HEK293 (cell line): ENCODE data around the gene GPRASP3.

Experiments used
- CTCF ChIA-PET: fragments of 350-600 bp; formaldehyde crosslinking; extraction: SDS; loops from one replicate; lab custom pipeline; 2021; ENCODE audit warnings: antibody characterized with exemption; lab: Yijun Ruan, JAX
- POLR2A ChIA-PET: fragments of 300-600 bp; formaldehyde crosslinking; extraction: SDS; loops from one replicate; lab custom pipeline; 2020; ENCODE audit warnings: antibody characterized with exemption, inconsistent platforms; lab: Yijun Ruan, JAX
- H3K27ac ChIP-seq: fragments of 200-500 bp; sonication (Bioruptor generic); 2 replicates; pipeline ENCODE4 v1.5.1; 2014; ENCODE audit warnings: low read depth, low read length, control low read depth, inconsistent platforms; ENCODE audit errors: extremely low read depth
- H3K36me3 ChIP-seq, 2 experiments: fragments of 200-500 bp in 1 of 2; sonication (Bioruptor generic) in 1 of 2; 1 replicate in 1 of 2; 2 replicates in 1 of 2; pipeline ENCODE4 v1.5.1; 2014 to 2017; ENCODE audit warnings: inconsistent platforms in 2 of 2, low read length in 2 of 2; ENCODE audit not compliant: control insufficient read depth in 2 of 2, insufficient read depth in 1 of 2
- H3K4me1 ChIP-seq: fragments of 200-500 bp; sonication (Bioruptor generic); 2 replicates; pipeline ENCODE4 v1.5.1; 2014; ENCODE audit warnings: mild to moderate bottlenecking, low read length, inconsistent platforms; ENCODE audit not compliant: control insufficient read depth, insufficient read depth
- H3K4me3 ChIP-seq: 2 replicates; pipeline ENCODE4 v1.5.1; 2011; ENCODE audit warnings: low read depth, mild to moderate bottlenecking, control low read depth, low read length, moderate library complexity
- H3K9me3 ChIP-seq: fragments of 200-500 bp; sonication (Bioruptor generic); 2 replicates; pipeline ENCODE4 v1.5.1; 2014; ENCODE audit warnings: low read depth, low read length, inconsistent platforms; ENCODE audit not compliant: control insufficient read depth, insufficient read depth
- KLF8 ChIP-seq: fragments of 450-650 bp; formaldehyde crosslinking; IDR thresholded peaks from 2 replicates; pipeline ENCODE4 v1.5.1; 2016; ENCODE audit warnings: missing biosample characterization, missing genetic modification characterization
- SCRT2 ChIP-seq: fragments of 450-650 bp; formaldehyde crosslinking; IDR thresholded peaks from 2 replicates; pipeline ENCODE4 v1.5.1; 2016; ENCODE audit warnings: missing biosample characterization, missing genetic modification characterization
- ZFP41 ChIP-seq: fragments of 450-650 bp; formaldehyde crosslinking; IDR thresholded peaks from 2 replicates; pipeline ENCODE4 v1.5.1; 2016; ENCODE audit warnings: missing biosample characterization, missing genetic modification characterization, borderline replicate concordance
- ZNF10 ChIP-seq: fragments of 450-650 bp; formaldehyde crosslinking; IDR thresholded peaks from 2 replicates; pipeline ENCODE4 v1.5.1; 2017; ENCODE audit warnings: missing biosample characterization, missing genetic modification characterization
- ZNF112 ChIP-seq: fragments of 450-650 bp; formaldehyde crosslinking; IDR thresholded peaks from 2 replicates; pipeline ENCODE4 v1.5.0; 2017; ENCODE audit warnings: missing biosample characterization, missing genetic modification characterization
- ZNF155 ChIP-seq: fragments of 450-650 bp; formaldehyde crosslinking; IDR thresholded peaks from 2 replicates; pipeline ENCODE4 v1.5.1; 2016; ENCODE audit warnings: missing biosample characterization, missing genetic modification characterization
- ZNF202 ChIP-seq: fragments of 450-650 bp; formaldehyde crosslinking; IDR thresholded peaks from 2 replicates; pipeline ENCODE4 v1.5.1; 2016; ENCODE audit warnings: missing biosample characterization, missing genetic modification characterization, borderline replicate concordance
- ZNF404 ChIP-seq: fragments of 450-650 bp; formaldehyde crosslinking; IDR thresholded peaks from 2 replicates; pipeline ENCODE4 v1.5.1; 2017; ENCODE audit warnings: missing biosample characterization, missing genetic modification characterization
- ZNF521 ChIP-seq: fragments of 450-650 bp; formaldehyde crosslinking; IDR thresholded peaks from 2 replicates; pipeline ENCODE4 v1.5.1; 2017; ENCODE audit warnings: missing biosample characterization, mild to moderate bottlenecking, missing genetic modification characterization
- ZNF548 ChIP-seq: fragments of 450-650 bp; formaldehyde crosslinking; IDR thresholded peaks from 2 replicates; pipeline ENCODE4 v1.5.1; 2016; ENCODE audit warnings: missing biosample characterization, missing genetic modification characterization
- ZNF560 ChIP-seq: fragments of 450-650 bp; formaldehyde crosslinking; IDR thresholded peaks from 2 replicates; pipeline ENCODE4 v1.5.1; 2017; ENCODE audit warnings: missing biosample characterization, missing genetic modification characterization, borderline replicate concordance
- ZNF596 ChIP-seq: fragments of 450-650 bp; IDR thresholded peaks from 2 replicates; pipeline ENCODE4 v1.5.0; 2018; ENCODE audit warnings: missing biosample characterization, mild to moderate bottlenecking, missing genetic modification characterization, moderate library complexity
- ZNF664 ChIP-seq: fragments of 450-650 bp; formaldehyde crosslinking; IDR thresholded peaks from 2 replicates; pipeline ENCODE4 v1.5.1; 2016; ENCODE audit warnings: missing biosample characterization, missing genetic modification characterization
- ZNF677 ChIP-seq: fragments of 450-650 bp; IDR thresholded peaks from 2 replicates; pipeline ENCODE4 v1.5.0; 2018; ENCODE audit warnings: missing biosample characterization, mild to moderate bottlenecking, missing genetic modification characterization, moderate library complexity
- ZNF701 ChIP-seq: fragments of 450-650 bp; formaldehyde crosslinking; IDR thresholded peaks from 2 replicates; pipeline ENCODE4 v1.5.1; 2016; ENCODE audit warnings: missing biosample characterization, missing genetic modification characterization
- TF ChIP-seq, protein P1 (sequence below): fragments of 450-650 bp; formaldehyde crosslinking; IDR thresholded peaks from 2 replicates; pipeline ENCODE4 v1.5.1; 2016; ENCODE audit warnings: missing biosample characterization, missing genetic modification characterization, borderline replicate concordance
- TF ChIP-seq, protein P2 (sequence below): fragments of 450-650 bp; formaldehyde crosslinking; IDR thresholded peaks from 2 replicates; pipeline ENCODE4 v1.5.1; 2016; ENCODE audit warnings: missing biosample characterization, missing genetic modification characterization, borderline replicate concordance
- TF ChIP-seq, protein P3 (sequence below): fragments of 450-650 bp; formaldehyde crosslinking; IDR thresholded peaks from 2 replicates; pipeline ENCODE4 v1.5.1; 2017; ENCODE audit warnings: missing biosample characterization, mild to moderate bottlenecking, missing genetic modification characterization, moderate library complexity
- TF ChIP-seq, protein P4 (sequence below): fragments of 450-650 bp; formaldehyde crosslinking; IDR thresholded peaks from 2 replicates; pipeline ENCODE4 v1.5.1; 2017; ENCODE audit warnings: missing biosample characterization, missing genetic modification characterization
- TF ChIP-seq, protein P5 (sequence below): fragments of 450-650 bp; formaldehyde crosslinking; IDR thresholded peaks from 2 replicates; pipeline ENCODE4 v1.5.1; 2016; ENCODE audit warnings: missing biosample characterization, missing genetic modification characterization, low read depth

The GPRASP3 gene

DNA sequence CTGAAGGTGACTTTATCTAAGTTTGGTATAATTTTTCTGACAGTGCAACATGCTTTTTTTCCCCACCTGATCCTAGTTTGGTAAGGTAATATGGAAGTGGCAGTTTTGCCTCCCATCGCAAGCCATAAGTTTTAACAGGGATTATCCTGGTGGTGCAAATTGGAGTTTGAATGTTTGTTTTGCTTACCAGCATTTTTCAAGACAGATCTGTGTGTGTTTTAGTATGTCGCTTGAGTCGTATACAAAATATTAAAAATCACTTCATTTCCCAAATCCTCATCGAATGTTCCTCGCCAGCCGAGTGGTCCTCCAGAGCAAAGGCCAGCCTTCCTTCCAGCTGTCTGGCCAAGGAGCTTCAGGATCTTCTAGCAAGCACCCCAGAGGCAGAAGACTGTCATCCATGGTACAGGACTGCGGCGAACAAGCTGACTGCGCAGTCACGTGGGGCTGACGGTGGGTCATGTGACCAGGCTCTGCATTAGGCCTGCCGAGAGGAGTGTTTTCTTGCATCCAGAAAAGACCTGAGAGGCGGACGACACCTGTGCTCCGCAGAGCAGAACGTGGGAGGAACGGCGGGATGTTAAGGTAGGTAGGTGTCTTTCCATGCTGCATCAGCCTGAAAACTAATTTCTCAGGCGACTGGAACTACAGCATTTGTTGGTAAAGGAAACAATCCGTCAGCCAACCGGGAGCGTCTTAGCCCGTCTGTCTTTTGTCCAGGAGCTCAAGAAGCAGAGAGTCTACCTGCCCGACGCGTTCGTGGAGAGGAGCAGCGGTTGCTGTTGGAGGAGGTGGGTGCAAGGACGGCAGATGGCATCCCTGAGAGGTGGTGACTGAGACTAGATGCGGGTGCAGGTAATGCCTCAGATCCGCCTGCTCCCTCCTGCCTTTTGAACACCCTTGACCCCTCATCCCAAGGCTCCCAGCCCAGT, at the start of gene GPRASP3 (continued):
- TF ChIP-seq, protein P1, sequence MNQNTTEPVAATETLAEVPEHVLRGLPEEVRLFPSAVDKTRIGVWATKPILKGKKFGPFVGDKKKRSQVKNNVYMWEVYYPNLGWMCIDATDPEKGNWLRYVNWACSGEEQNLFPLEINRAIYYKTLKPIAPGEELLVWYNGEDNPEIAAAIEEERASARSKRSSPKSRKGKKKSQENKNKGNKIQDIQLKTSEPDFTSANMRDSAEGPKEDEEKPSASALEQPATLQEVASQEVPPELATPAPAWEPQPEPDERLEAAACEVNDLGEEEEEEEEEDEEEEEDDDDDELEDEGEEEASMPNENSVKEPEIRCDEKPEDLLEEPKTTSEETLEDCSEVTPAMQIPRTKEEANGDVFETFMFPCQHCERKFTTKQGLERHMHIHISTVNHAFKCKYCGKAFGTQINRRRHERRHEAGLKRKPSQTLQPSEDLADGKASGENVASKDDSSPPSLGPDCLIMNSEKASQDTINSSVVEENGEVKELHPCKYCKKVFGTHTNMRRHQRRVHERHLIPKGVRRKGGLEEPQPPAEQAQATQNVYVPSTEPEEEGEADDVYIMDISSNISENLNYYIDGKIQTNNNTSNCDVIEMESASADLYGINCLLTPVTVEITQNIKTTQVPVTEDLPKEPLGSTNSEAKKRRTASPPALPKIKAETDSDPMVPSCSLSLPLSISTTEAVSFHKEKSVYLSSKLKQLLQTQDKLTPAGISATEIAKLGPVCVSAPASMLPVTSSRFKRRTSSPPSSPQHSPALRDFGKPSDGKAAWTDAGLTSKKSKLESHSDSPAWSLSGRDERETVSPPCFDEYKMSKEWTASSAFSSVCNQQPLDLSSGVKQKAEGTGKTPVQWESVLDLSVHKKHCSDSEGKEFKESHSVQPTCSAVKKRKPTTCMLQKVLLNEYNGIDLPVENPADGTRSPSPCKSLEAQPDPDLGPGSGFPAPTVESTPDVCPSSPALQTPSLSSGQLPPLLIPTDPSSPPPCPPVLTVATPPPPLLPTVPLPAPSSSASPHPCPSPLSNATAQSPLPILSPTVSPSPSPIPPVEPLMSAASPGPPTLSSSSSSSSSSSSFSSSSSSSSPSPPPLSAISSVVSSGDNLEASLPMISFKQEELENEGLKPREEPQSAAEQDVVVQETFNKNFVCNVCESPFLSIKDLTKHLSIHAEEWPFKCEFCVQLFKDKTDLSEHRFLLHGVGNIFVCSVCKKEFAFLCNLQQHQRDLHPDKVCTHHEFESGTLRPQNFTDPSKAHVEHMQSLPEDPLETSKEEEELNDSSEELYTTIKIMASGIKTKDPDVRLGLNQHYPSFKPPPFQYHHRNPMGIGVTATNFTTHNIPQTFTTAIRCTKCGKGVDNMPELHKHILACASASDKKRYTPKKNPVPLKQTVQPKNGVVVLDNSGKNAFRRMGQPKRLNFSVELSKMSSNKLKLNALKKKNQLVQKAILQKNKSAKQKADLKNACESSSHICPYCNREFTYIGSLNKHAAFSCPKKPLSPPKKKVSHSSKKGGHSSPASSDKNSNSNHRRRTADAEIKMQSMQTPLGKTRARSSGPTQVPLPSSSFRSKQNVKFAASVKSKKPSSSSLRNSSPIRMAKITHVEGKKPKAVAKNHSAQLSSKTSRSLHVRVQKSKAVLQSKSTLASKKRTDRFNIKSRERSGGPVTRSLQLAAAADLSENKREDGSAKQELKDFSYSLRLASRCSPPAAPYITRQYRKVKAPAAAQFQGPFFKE (tag by site-specific recombination) = no peak
- TF ChIP-seq ZNF10 (tag by site-specific recombination) = no peak
- TF ChIP-seq ZNF548 (tag by site-specific recombination) = no peak
- TF ChIP-seq ZNF664 (tag by site-specific recombination) = no peak
- no peak for TF ChIP-seq ZNF404 (tag by site-specific recombination)
- TF ChIP-seq, protein P2, sequence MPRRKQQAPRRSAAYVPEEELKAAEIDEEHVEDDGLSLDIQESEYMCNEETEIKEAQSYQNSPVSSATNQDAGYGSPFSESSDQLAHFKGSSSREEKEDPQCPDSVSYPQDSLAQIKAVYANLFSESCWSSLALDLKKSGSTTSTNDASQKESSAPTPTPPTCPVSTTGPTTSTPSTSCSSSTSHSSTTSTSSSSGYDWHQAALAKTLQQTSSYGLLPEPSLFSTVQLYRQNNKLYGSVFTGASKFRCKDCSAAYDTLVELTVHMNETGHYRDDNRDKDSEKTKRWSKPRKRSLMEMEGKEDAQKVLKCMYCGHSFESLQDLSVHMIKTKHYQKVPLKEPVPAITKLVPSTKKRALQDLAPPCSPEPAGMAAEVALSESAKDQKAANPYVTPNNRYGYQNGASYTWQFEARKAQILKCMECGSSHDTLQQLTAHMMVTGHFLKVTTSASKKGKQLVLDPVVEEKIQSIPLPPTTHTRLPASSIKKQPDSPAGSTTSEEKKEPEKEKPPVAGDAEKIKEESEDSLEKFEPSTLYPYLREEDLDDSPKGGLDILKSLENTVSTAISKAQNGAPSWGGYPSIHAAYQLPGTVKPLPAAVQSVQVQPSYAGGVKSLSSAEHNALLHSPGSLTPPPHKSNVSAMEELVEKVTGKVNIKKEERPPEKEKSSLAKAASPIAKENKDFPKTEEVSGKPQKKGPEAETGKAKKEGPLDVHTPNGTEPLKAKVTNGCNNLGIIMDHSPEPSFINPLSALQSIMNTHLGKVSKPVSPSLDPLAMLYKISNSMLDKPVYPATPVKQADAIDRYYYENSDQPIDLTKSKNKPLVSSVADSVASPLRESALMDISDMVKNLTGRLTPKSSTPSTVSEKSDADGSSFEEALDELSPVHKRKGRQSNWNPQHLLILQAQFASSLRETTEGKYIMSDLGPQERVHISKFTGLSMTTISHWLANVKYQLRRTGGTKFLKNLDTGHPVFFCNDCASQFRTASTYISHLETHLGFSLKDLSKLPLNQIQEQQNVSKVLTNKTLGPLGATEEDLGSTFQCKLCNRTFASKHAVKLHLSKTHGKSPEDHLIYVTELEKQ (tag by site-specific recombination) = no peak
- TF ChIP-seq, all 188 proteins: peak for 18

DNA sequence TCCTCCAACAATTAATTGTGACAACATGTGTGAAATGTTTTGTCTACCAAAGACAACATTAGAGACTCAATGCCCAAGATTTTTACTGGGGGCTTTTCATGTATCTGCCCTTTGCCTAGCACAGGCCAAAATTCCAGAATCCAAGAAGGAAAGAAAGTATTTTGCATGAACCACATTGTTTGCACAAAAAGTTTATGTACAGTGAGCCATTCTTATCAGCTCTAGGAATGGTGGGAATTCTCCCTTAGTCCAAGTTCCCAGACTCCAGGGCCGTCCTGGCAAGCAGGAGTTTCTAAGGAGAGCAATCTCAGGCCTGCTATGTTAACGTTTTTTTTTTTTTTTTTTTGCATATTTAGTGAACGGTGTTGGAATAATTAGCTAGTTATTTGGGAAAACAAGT, 47.7 kb upstream of the GPRASP3 start:
- TF ChIP-seq ZNF701 (no peak), ZNF10 (tag by site-specific recombination) (no peak), SCRT2 (tag by site-specific recombination) (no peak), ZNF155 (tag by site-specific recombination) (no peak), ZNF560 (tag by site-specific recombination) (no peak), ZFP41 (tag by site-specific recombination) (no peak), ZNF521 (tag by site-specific recombination) (no peak), ZNF112 (no peak), ZNF202 (no peak), ZNF677 (no peak), KLF8 (tag by site-specific recombination) (no peak), ZNF596 (tag by site-specific recombination) (no peak)
- TF ChIP-seq, protein P3, sequence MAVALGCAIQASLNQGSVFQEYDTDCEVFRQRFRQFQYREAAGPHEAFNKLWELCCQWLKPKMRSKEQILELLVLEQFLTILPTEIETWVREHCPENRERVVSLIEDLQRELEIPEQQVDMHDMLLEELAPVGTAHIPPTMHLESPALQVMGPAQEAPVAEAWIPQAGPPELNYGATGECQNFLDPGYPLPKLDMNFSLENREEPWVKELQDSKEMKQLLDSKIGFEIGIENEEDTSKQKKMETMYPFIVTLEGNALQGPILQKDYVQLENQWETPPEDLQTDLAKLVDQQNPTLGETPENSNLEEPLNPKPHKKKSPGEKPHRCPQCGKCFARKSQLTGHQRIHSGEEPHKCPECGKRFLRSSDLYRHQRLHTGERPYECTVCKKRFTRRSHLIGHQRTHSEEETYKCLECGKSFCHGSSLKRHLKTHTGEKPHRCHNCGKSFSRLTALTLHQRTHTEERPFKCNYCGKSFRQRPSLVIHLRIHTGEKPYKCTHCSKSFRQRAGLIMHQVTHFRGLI (tag by site-specific recombination) = no peak
- TF ChIP-seq, protein P4, sequence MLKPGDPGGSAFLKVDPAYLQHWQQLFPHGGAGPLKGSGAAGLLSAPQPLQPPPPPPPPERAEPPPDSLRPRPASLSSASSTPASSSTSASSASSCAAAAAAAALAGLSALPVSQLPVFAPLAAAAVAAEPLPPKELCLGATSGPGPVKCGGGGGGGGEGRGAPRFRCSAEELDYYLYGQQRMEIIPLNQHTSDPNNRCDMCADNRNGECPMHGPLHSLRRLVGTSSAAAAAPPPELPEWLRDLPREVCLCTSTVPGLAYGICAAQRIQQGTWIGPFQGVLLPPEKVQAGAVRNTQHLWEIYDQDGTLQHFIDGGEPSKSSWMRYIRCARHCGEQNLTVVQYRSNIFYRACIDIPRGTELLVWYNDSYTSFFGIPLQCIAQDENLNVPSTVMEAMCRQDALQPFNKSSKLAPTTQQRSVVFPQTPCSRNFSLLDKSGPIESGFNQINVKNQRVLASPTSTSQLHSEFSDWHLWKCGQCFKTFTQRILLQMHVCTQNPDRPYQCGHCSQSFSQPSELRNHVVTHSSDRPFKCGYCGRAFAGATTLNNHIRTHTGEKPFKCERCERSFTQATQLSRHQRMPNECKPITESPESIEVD = no peak
- TF ChIP-seq, protein P5, sequence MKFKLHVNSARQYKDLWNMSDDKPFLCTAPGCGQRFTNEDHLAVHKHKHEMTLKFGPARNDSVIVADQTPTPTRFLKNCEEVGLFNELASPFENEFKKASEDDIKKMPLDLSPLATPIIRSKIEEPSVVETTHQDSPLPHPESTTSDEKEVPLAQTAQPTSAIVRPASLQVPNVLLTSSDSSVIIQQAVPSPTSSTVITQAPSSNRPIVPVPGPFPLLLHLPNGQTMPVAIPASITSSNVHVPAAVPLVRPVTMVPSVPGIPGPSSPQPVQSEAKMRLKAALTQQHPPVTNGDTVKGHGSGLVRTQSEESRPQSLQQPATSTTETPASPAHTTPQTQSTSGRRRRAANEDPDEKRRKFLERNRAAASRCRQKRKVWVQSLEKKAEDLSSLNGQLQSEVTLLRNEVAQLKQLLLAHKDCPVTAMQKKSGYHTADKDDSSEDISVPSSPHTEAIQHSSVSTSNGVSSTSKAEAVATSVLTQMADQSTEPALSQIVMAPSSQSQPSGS (tag by site-specific recombination) = no peak
- no peaks in the 10 kb centered on the region for H3K9me3 ChIP-seq
- ChIA-PET CTCF (no interaction called here), POLR2A (no interaction called here)
- H3K27ac ChIP-seq = no peak overlapping the region
- no peak overlapping the region for H3K4me3 ChIP-seq
- no peaks in the 10 kb centered on the region for H3K36me3 ChIP-seq
- H3K4me1 ChIP-seq = no peaks in the 10 kb centered on the region
